SK-N-SH (cell line): ENCODE measurements around the gene DOK4. TPM values are rescaled to one million over a fixed set of nuclear protein-coding genes. Genes with fewer than 3 reads are reported as not detected.

Experiments used
- EZH2phosphoT487 ChIP-seq: fragments of 200-600 bp; sonication (generic); IDR thresholded peaks from 2 replicates; pipeline ENCODE4 v1.6.1; 2017; ENCODE audit warnings: low read depth, mixed run types, mild to moderate bottlenecking, antibody characterized with exemption, moderate library complexity, borderline replicate concordance
- FOSL2 ChIP-seq: IDR thresholded peaks from 2 replicates; pipeline ENCODE4 v1.4.0; 2012; ENCODE audit warnings: low read depth, mild to moderate bottlenecking, moderate library complexity, borderline replicate concordance
- FOXM1 ChIP-seq: IDR thresholded peaks from 2 replicates; pipeline ENCODE4 v1.4.0; 2012; ENCODE audit warnings: low read depth, mild to moderate bottlenecking
- GABPA ChIP-seq: IDR thresholded peaks from 2 replicates; pipeline ENCODE4 v1.4.0; 2012; ENCODE audit warnings: low read depth, mild to moderate bottlenecking
- GATA2 ChIP-seq: sonication (generic); formaldehyde crosslinking; IDR thresholded peaks from 2 replicates; pipeline ENCODE4 v1.5.0; 2020; ENCODE audit warnings: mild to moderate bottlenecking, missing genetic modification reagents
- MEF2A ChIP-seq: IDR thresholded peaks from 2 replicates; pipeline ENCODE4 v1.4.0; 2012; ENCODE audit warnings: low read depth, borderline replicate concordance
- NFIC ChIP-seq: IDR thresholded peaks from 2 replicates; pipeline ENCODE4 v1.4.0; 2012; ENCODE audit warnings: borderline replicate concordance
- NRF1 ChIP-seq: IDR thresholded peaks from 2 replicates; pipeline ENCODE4 v1.6.1; 2012; ENCODE audit warnings: low read depth, mild to moderate bottlenecking, low read length
- RCOR1 ChIP-seq: fragments of 150-350 bp; IDR thresholded peaks from 2 replicates; pipeline ENCODE4 v1.6.1; 2017; ENCODE audit warnings: antibody characterized with exemption, low read length
- RXRA ChIP-seq: IDR thresholded peaks from 2 replicates; pipeline ENCODE4 v1.4.0; 2012; ENCODE audit warnings: low read depth, mild to moderate bottlenecking, borderline replicate concordance
- SIN3A ChIP-seq: IDR thresholded peaks from 2 replicates; pipeline ENCODE4 v1.6.1; 2012; ENCODE audit warnings: low read depth, mild to moderate bottlenecking, low read length, moderate library complexity, borderline replicate concordance
- TAF1 ChIP-seq: IDR thresholded peaks from 2 replicates; pipeline ENCODE4 v1.6.1; 2012; ENCODE audit warnings: low read depth, mild to moderate bottlenecking, low read length, moderate library complexity, borderline replicate concordance
- TCF12 ChIP-seq: IDR thresholded peaks from 2 replicates; pipeline ENCODE4 v1.4.0; 2012
- TEAD4 ChIP-seq: IDR thresholded peaks from 2 replicates; pipeline ENCODE4 v1.4.0; 2012; ENCODE audit warnings: mild to moderate bottlenecking, borderline replicate concordance; ENCODE audit not compliant: insufficient read depth
- YY1 ChIP-seq: IDR thresholded peaks from 2 replicates; pipeline ENCODE4 v1.4.0; 2012; ENCODE audit warnings: low read depth, mild to moderate bottlenecking
- polyA plus RNA-seq, 3 experiments: library from polyadenylated mRNA; depleted of rRNA; stranded (reverse); fragments of >200 nt; gene quantifications; 2 replicates each; pipeline ENCODE4 v1.2.3, GENCODE V29; 2012
- TF ChIP-seq, protein P1 (sequence below): IDR thresholded peaks from 2 replicates; pipeline ENCODE4; 2012
- TF ChIP-seq, protein P2 (sequence below): IDR thresholded peaks from 2 replicates; pipeline ENCODE4 v1.4.0; 2012; ENCODE audit warnings: low read depth, borderline replicate concordance
- TF ChIP-seq, protein P3 (sequence below): fragments of 150-350 bp; IDR thresholded peaks from 2 replicates; pipeline ENCODE4 v1.6.1; 2016; ENCODE audit warnings: mild to moderate bottlenecking, low read depth, low read length
- TF ChIP-seq, protein P4 (sequence below): fragments of 150-350 bp; IDR thresholded peaks from 2 replicates; pipeline ENCODE4 v1.6.1; 2017; ENCODE audit warnings: antibody characterized with exemption, low read length, low read depth, borderline replicate concordance
- TF ChIP-seq, protein P5 (sequence below): IDR thresholded peaks from 2 replicates; pipeline ENCODE4 v1.4.0; 2012; ENCODE audit warnings: low read depth, borderline replicate concordance
- TF ChIP-seq, protein P6 (sequence below): IDR thresholded peaks from 2 replicates; pipeline ENCODE4 v1.4.0; 2012; ENCODE audit warnings: low read depth

DOK4 gene
- polyA plus RNA-seq, 1 of the 3 experiments (the other 2 are of a cell fraction): 28.4 TPM

DNA sequence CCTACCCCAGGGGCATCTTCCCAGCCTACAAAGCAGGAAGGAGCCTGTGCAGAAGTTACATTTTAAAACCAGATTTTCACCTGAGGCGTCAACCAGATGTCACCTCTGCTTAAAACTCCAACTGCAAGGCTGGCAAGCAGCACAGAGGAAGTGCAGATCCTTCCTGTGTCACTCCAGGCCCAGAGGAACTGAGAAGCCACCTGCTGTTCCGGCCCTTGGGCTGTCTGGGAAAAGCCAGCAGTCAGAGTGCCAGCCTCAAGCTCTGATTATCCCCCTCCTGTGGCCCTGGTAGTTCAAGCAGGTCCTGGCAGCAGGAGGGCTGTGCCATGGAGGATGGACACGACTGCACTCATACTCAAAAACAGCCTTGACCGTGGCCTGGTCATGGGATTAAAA, 13.6 kb downstream of the DOK4 start (continued):
- TF ChIP-seq, protein P1, sequence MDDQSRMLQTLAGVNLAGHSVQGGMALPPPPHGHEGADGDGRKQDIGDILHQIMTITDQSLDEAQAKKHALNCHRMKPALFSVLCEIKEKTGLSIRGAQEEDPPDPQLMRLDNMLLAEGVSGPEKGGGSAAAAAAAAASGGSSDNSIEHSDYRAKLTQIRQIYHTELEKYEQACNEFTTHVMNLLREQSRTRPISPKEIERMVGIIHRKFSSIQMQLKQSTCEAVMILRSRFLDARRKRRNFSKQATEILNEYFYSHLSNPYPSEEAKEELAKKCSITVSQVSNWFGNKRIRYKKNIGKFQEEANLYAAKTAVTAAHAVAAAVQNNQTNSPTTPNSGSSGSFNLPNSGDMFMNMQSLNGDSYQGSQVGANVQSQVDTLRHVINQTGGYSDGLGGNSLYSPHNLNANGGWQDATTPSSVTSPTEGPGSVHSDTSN: no peak
- TF ChIP-seq TAF1 (no peak), FOSL2 (no peak), GATA2 (peak; percentile 23; the same call in 1 of the 2 replicates), RCOR1 (peak; percentile 81), NFIC (no peak), EZH2phosphoT487 (no peak), GABPA (no peak), SIN3A (no peak; the same call in 1 of the 2 replicates), TCF12 (no peak), TEAD4 (no peak), NRF1 (no peak), MEF2A (no peak), YY1 (no peak), RXRA (no peak), FOXM1 (no peak)
- TF ChIP-seq, protein P2, sequence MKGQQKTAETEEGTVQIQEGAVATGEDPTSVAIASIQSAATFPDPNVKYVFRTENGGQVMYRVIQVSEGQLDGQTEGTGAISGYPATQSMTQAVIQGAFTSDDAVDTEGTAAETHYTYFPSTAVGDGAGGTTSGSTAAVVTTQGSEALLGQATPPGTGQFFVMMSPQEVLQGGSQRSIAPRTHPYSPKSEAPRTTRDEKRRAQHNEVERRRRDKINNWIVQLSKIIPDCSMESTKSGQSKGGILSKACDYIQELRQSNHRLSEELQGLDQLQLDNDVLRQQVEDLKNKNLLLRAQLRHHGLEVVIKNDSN: no peak
- TF ChIP-seq, protein P3, sequence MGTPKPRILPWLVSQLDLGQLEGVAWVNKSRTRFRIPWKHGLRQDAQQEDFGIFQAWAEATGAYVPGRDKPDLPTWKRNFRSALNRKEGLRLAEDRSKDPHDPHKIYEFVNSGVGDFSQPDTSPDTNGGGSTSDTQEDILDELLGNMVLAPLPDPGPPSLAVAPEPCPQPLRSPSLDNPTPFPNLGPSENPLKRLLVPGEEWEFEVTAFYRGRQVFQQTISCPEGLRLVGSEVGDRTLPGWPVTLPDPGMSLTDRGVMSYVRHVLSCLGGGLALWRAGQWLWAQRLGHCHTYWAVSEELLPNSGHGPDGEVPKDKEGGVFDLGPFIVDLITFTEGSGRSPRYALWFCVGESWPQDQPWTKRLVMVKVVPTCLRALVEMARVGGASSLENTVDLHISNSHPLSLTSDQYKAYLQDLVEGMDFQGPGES: no peak
- TF ChIP-seq, protein P4, sequence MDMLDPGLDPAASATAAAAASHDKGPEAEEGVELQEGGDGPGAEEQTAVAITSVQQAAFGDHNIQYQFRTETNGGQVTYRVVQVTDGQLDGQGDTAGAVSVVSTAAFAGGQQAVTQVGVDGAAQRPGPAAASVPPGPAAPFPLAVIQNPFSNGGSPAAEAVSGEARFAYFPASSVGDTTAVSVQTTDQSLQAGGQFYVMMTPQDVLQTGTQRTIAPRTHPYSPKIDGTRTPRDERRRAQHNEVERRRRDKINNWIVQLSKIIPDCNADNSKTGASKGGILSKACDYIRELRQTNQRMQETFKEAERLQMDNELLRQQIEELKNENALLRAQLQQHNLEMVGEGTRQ: no peak
- TF ChIP-seq, protein P5, sequence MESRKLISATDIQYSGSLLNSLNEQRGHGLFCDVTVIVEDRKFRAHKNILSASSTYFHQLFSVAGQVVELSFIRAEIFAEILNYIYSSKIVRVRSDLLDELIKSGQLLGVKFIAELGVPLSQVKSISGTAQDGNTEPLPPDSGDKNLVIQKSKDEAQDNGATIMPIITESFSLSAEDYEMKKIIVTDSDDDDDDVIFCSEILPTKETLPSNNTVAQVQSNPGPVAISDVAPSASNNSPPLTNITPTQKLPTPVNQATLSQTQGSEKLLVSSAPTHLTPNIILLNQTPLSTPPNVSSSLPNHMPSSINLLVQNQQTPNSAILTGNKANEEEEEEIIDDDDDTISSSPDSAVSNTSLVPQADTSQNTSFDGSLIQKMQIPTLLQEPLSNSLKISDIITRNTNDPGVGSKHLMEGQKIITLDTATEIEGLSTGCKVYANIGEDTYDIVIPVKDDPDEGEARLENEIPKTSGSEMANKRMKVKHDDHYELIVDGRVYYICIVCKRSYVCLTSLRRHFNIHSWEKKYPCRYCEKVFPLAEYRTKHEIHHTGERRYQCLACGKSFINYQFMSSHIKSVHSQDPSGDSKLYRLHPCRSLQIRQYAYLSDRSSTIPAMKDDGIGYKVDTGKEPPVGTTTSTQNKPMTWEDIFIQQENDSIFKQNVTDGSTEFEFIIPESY: no peak
- TF ChIP-seq, protein P6, sequence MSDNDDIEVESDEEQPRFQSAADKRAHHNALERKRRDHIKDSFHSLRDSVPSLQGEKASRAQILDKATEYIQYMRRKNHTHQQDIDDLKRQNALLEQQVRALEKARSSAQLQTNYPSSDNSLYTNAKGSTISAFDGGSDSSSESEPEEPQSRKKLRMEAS: no peak
